KMS-11 (cell line): ENCODE results near the gene POLR3A.

Source experiments
- H2AFZ ChIP-seq: fragments of 200-600 bp; sonication (generic); 2 replicates; pipeline ENCODE4 v1.6.1; 2016; ENCODE audit warnings: antibody characterized with exemption, mixed run types, low read depth
- H3K27ac ChIP-seq: fragments of 200-600 bp; sonication (generic); 2 replicates; pipeline ENCODE4 v1.6.1; 2016; ENCODE audit warnings: mild to moderate bottlenecking, mixed run types
- H3K27me3 ChIP-seq: fragments of 200-600 bp; sonication (generic); 2 replicates; pipeline ENCODE4 v1.6.1; 2017; ENCODE audit warnings: mild to moderate bottlenecking, low read depth, mixed run types, moderate library complexity; ENCODE audit not compliant: insufficient read depth
- H3K36me3 ChIP-seq: fragments of 200-600 bp; sonication (generic); 2 replicates; pipeline ENCODE4 v1.6.1; 2017; ENCODE audit warnings: mild to moderate bottlenecking, mixed run types; ENCODE audit not compliant: insufficient read depth
- H3K4me1 ChIP-seq: fragments of 200-600 bp; sonication (generic); 2 replicates; pipeline ENCODE4 v1.6.1; 2016; ENCODE audit warnings: mild to moderate bottlenecking, low read depth, mixed run types; ENCODE audit not compliant: poor library complexity, severe bottlenecking
- H3K4me2 ChIP-seq: fragments of 200-600 bp; sonication (generic); 2 replicates; pipeline ENCODE4 v1.7.0; 2016; ENCODE audit warnings: mild to moderate bottlenecking, mixed run types
- H3K4me3 ChIP-seq: fragments of 200-600 bp; sonication (generic); IDR thresholded peaks from 2 replicates; pipeline ENCODE4 v1.6.1; 2017; ENCODE audit warnings: low read depth, low read length, mixed read lengths; ENCODE audit not compliant: insufficient read depth
- H3K79me2 ChIP-seq: fragments of 200-600 bp; sonication (generic); 2 replicates; pipeline ENCODE4 v1.6.1; 2016; ENCODE audit warnings: low read depth, mixed run types; ENCODE audit not compliant: insufficient read depth
- H3K9ac ChIP-seq: fragments of 200-600 bp; sonication (generic); 2 replicates; pipeline ENCODE4 v1.6.1; 2016; ENCODE audit warnings: mild to moderate bottlenecking, mixed run types
- H4K20me1 ChIP-seq: fragments of 200-600 bp; sonication (generic); 2 replicates; pipeline ENCODE4 v1.6.1; 2016; ENCODE audit warnings: mild to moderate bottlenecking, mixed run types; ENCODE audit not compliant: insufficient read depth
- TF ChIP-seq, protein P1 (sequence below): fragments of 200-600 bp; sonication (generic); conservative IDR thresholded peaks from 2 replicates; pipeline ENCODE4 v1.6.1; 2017; ENCODE audit warnings: low read depth, mild to moderate bottlenecking, antibody characterized with exemption, low read length, moderate library complexity, mixed read lengths

POLR3A gene

DNA sequence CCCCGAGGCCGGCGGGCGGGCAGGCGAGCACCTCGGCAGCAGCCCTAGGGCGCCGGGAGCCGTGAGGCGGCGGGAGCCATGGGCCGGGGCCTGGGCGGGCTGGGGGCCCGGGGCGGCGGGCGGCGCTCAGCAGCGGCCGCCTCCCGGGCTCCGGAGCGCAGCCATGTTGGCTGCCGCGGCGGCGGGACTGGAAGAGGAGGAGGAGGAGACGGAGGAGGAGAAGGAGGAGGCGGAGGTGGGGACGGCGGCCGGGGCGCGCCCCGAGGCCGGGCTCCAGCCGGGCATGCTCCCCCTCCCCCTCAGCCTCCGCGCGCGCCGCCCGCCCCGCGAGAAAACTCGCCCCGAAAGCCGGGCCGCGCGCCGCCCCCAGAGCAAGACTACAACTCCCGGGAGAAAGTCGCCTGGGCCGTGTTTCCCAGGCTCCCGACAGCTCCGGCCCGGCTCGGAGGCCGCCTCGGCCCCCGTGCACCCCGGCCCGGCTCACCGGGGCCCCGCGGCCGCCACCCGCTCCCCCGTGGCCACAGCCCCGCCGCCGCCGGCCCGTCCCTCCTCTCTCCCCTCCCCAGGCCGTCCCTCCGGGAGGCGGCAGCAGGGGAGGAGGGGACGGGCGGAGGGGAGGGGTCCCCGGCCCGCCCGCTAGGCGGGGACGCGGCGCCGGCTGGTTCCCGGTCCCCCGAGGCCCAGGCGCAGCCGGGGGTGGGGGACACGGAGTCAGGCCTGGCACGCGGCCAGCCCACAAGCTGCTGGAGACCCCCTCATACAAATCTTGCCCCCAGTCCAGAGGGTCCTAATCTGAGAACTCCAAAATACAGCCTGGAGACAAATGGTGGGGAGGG, 102.5 kb downstream of the POLR3A start, which contains the start of gene DLG5:
TSS of gene DLG5 (minus strand) at position 190 of the 836 bp plus-strand sequence. CDS start 235 bp downstream, outside the sequence.
- Histone ChIP-seq H3K9ac (peak within 1 kb of the TSS; percentile 35; the same call in 1 of the 2 replicates), H2AFZ (peak within 1 kb of the TSS; percentile 57), H3K27me3 (peaks cover 10% of the 10 kb centered on the region; the same call in 1 of the 2 replicates), H3K4me1 (peaks cover 7% of the 10 kb centered on the region), H3K4me2 (peak within 1 kb of the TSS; percentile 82), H3K79me2 (no peaks in the 10 kb centered on the region), H4K20me1 (no peaks in the 10 kb centered on the region), H3K4me3 (no peak within 1 kb of the TSS), H3K27ac (no peak within 1 kb of the TSS), H3K36me3 (no peaks in the 10 kb centered on the region)
- TF ChIP-seq, protein P1, sequence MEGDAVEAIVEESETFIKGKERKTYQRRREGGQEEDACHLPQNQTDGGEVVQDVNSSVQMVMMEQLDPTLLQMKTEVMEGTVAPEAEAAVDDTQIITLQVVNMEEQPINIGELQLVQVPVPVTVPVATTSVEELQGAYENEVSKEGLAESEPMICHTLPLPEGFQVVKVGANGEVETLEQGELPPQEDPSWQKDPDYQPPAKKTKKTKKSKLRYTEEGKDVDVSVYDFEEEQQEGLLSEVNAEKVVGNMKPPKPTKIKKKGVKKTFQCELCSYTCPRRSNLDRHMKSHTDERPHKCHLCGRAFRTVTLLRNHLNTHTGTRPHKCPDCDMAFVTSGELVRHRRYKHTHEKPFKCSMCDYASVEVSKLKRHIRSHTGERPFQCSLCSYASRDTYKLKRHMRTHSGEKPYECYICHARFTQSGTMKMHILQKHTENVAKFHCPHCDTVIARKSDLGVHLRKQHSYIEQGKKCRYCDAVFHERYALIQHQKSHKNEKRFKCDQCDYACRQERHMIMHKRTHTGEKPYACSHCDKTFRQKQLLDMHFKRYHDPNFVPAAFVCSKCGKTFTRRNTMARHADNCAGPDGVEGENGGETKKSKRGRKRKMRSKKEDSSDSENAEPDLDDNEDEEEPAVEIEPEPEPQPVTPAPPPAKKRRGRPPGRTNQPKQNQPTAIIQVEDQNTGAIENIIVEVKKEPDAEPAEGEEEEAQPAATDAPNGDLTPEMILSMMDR: no peak

DNA sequence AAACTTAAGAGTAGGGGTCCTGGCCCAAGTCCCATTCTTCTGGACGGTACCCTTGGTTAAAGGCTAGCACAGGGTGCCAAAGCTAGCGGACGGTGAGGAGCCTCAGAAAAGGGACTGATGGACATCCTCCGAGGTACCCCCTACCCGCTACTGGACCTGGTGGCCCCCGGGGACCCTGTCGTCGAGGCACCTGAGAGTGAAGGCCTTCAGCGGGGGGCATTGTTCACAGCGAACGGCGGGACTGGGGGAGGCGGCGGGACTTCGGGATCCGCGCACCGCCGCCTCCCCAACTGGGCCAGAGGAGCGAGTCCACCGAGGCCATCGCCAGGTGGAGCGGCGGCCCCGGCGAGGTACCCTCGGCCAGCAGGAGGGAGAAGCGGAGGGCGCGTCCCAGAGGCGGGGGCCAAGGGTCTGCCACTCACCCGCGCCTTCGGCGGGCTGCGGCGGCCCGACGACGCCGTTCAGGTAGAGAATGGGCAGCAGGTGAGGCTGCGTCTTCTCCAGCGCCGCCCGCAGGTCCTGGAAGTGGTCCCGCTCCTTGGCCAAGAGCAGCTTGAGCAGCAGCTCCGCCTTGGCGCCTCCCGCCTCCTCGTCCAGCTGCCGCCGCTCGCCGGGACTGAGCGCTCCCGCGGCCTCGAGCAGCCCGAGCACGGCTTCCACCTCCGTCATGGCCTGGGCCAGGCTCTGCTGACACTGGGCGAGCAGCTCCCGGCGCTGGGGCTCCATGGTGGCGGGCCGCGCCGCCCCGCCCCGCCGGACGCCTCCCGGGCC, 103.3 kb downstream of the POLR3A start:
- TF ChIP-seq, protein P1: no peak
- no peak overlapping the region for H3K27ac ChIP-seq
- no peaks in the 10 kb centered on the region for H3K79me2 ChIP-seq
- H3K27me3 ChIP-seq: peaks cover 10% of the 10 kb centered on the region; the same call in 1 of the 2 replicates
- H3K4me2 ChIP-seq: peak overlapping the region; percentile 82
- peak overlapping the region; percentile 35; the same call in 1 of the 2 replicates for H3K9ac ChIP-seq
- H4K20me1 ChIP-seq: no peaks in the 10 kb centered on the region
- H3K36me3 ChIP-seq: no peaks in the 10 kb centered on the region
- peak overlapping the region; percentile 57 for H2AFZ ChIP-seq
- H3K4me1 ChIP-seq: peaks cover 7% of the 10 kb centered on the region
- H3K4me3 ChIP-seq: no peak overlapping the region

DNA sequence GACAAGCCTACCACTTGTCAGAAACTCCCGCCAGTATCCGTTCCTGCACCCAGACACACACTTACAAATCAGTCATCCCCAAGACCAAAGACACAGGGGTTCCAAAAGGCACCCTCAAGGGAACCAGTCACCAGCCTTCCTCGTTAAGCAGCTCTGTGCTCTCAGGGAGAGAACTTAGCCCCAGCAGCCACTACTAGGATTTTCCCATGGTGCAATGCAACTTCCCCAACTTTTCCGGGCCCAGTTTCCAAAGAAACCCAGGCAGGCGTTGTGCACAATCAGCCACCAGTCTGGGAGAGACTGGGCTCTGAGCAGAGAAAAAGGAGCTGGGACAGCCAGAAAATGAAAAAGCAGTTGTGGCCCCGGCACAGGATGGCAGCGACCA, 103.9 kb downstream of the POLR3A start:
- H2AFZ ChIP-seq: peak overlapping the region; percentile 57; the same call in 1 of the 2 replicates

DNA sequence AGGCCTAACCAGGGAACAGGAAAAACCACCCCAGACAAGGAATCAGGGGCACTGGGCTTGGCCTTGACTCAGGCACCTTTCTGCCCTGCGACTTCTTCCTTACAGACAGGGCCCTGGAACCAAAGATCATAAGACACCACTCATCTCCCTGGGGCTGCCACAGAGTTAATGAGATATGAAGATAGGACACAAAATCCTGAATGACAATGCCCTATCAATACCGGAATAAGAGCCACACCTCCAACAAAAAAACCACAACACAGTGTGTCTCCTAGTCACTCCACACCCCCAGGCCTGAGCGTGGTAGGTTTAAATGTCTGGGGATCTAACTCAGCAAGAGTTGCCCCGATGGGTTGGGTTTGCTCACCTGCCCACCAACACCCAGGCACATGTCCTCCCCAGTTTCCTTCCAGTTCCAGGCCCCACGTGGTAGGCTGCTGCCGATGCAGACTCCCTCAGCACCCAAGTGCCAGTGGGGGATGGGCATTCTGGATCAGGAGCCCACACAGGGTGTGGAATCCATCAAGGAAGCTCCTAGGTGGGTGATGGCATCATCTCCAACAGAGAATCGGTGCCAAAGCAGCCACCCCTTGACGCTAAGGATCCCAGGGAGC, 106.6 kb downstream of the POLR3A start:
- H3K9ac ChIP-seq: no peak overlapping the region
- TF ChIP-seq, protein P1: no peak
- H3K27me3 ChIP-seq: peaks cover 6% of the 10 kb centered on the region; the same call in 1 of the 2 replicates
- H4K20me1 ChIP-seq: no peaks in the 10 kb centered on the region
- H2AFZ ChIP-seq: no peak overlapping the region
- H3K79me2 ChIP-seq: no peaks in the 10 kb centered on the region
- peaks cover 7% of the 10 kb centered on the region for H3K4me1 ChIP-seq
- no peak overlapping the region for H3K4me3 ChIP-seq
- H3K36me3 ChIP-seq: no peaks in the 10 kb centered on the region
- no peak overlapping the region for H3K27ac ChIP-seq
- H3K4me2 ChIP-seq: no peak overlapping the region

More for the DNA sequence above, 103.9 kb downstream of the POLR3A start:
- Histone ChIP-seq H3K4me1 (peaks cover 7% of the 10 kb centered on the region), H3K36me3 (no peaks in the 10 kb centered on the region), H3K27me3 (peaks cover 10% of the 10 kb centered on the region; the same call in 1 of the 2 replicates), H4K20me1 (no peaks in the 10 kb centered on the region), H3K79me2 (no peaks in the 10 kb centered on the region), H3K27ac (no peak overlapping the region), H3K4me2 (peak overlapping the region; percentile 82), H3K9ac (no peak overlapping the region; the same call in 1 of the 2 replicates), H3K4me3 (no peak overlapping the region)
- TF ChIP-seq, protein P1: no peak
